ENCODE measurements around the gene CENPS. TPM values are rescaled to one million over a fixed set of nuclear protein-coding genes. Genes with fewer than 3 reads are reported as not detected.

CENPS gene
- total RNA-seq, 6 donors from 2014 or later: 1.4 to 23.0 (median 14.3) TPM

- H3K9me3 ChIP-seq: no peaks in the 10 kb centered on the region
- TF ChIP-seq EP300 (IDR thresholded peaks at IDR 0.05): no peak
- TF ChIP-seq POLR2A (IDR thresholded peaks at IDR 0.05): no peak
- TF ChIP-seq, protein P1, sequence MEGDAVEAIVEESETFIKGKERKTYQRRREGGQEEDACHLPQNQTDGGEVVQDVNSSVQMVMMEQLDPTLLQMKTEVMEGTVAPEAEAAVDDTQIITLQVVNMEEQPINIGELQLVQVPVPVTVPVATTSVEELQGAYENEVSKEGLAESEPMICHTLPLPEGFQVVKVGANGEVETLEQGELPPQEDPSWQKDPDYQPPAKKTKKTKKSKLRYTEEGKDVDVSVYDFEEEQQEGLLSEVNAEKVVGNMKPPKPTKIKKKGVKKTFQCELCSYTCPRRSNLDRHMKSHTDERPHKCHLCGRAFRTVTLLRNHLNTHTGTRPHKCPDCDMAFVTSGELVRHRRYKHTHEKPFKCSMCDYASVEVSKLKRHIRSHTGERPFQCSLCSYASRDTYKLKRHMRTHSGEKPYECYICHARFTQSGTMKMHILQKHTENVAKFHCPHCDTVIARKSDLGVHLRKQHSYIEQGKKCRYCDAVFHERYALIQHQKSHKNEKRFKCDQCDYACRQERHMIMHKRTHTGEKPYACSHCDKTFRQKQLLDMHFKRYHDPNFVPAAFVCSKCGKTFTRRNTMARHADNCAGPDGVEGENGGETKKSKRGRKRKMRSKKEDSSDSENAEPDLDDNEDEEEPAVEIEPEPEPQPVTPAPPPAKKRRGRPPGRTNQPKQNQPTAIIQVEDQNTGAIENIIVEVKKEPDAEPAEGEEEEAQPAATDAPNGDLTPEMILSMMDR (IDR thresholded peaks at IDR 0.05): no peak
- no peak for TF ChIP-seq POLR2AphosphoS5 (IDR thresholded peaks at IDR 0.05)
- ATAC-seq (ENCODE audit: low FRiP score in 2 of 2) (no peak), DNase-seq (no peak)
- 95 to 99% methylated on average over 5 of the region's 5 CpGs for WGBS, 2 donors
- peaks cover 0 to 14% (median 1%) of the 10 kb centered on the region in 4 donors for H3K36me3 ChIP-seq
- H3K4me3 ChIP-seq: no peak overlapping the region
- no peaks in the 10 kb centered on the region for H3K27me3 ChIP-seq
- peaks cover 0 to 12% (median 3%) of the 10 kb centered on the region in 4 donors for H3K4me1 ChIP-seq
- no peak overlapping the region for H3K27ac ChIP-seq
Measured at GRCh38 chr1:10440794-10441193, 10.6 kb downstream of the CENPS start.

GRCh38 chr1:10444248-10444647, 14.0 kb downstream of the CENPS start:
- ATAC-seq (ENCODE audit: low FRiP score in 2 of 2) (no peak), DNase-seq (no peak)
- Histone ChIP-seq H3K27me3 (no peaks in the 10 kb centered on the region), H3K4me1 (peaks cover 0 to 1% (median 0%) of the 10 kb centered on the region in 4 donors), H3K4me3 (no peak overlapping the region), H3K27ac (no peak overlapping the region), H3K9me3 (no peaks in the 10 kb centered on the region), H3K36me3 (peaks cover 0 to 14% (median 1%) of the 10 kb centered on the region in 4 donors)
- WGBS, 2 donors: 94 to 95% methylated on average over 6 of the region's 6 CpGs
- no peak for TF ChIP-seq EP300 (IDR thresholded peaks at IDR 0.05)
- TF ChIP-seq, protein P1 (IDR thresholded peaks at IDR 0.05): no peak
- TF ChIP-seq POLR2A (IDR thresholded peaks at IDR 0.05): no peak
- TF ChIP-seq POLR2AphosphoS5 (IDR thresholded peaks at IDR 0.05): no peak

DNA sequence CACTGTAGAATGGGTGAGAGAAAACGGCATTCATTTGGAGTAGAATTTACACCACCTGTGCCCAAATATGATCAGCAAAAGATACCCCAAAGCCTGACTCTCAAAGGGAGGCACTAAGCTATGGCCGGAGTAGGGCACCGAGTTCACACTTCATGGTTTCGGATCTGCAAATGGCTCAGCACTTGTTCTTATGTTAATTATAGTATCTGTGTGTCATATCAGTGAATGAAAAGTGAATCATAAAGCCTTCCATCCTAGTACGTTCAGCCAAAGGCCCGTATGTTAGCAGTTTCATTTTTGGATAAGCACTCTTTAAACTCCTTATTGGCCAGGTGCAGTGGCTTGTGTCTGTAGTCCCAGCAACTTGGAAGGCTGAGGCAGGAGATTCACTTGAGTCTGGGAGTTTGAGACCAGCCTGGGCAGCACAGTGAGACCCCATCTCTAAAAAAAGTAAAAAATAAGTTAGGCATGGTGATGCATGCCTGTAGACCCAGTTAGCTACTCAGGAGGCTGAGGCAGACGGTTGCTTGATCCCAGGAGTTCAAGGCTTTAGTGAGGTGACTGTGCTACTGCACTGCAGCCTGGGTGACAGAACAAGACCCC, 14.7 kb downstream of the CENPS start:
- Histone ChIP-seq H3K4me3 (no peak overlapping the region), H3K9me3 (no peaks in the 10 kb centered on the region), H3K27me3 (no peaks in the 10 kb centered on the region), H3K27ac (no peak overlapping the region), H3K36me3 (peaks cover 0 to 14% (median 1%) of the 10 kb centered on the region in 4 donors), H3K4me1 (no peaks in the 10 kb centered on the region)
- TF ChIP-seq POLR2AphosphoS5 (IDR thresholded peaks at IDR 0.05): no peak
- no peak for TF ChIP-seq POLR2A (IDR thresholded peaks at IDR 0.05)
- TF ChIP-seq EP300 (IDR thresholded peaks at IDR 0.05): no peak
- TF ChIP-seq, protein P1 (IDR thresholded peaks at IDR 0.05): no peak
- 93 to 94% methylated on average over 7 of the region's 7 CpGs for WGBS, 2 donors
- no peak for ATAC-seq (ENCODE audit: low FRiP score in 2 of 2)
- no peak for DNase-seq

DNA sequence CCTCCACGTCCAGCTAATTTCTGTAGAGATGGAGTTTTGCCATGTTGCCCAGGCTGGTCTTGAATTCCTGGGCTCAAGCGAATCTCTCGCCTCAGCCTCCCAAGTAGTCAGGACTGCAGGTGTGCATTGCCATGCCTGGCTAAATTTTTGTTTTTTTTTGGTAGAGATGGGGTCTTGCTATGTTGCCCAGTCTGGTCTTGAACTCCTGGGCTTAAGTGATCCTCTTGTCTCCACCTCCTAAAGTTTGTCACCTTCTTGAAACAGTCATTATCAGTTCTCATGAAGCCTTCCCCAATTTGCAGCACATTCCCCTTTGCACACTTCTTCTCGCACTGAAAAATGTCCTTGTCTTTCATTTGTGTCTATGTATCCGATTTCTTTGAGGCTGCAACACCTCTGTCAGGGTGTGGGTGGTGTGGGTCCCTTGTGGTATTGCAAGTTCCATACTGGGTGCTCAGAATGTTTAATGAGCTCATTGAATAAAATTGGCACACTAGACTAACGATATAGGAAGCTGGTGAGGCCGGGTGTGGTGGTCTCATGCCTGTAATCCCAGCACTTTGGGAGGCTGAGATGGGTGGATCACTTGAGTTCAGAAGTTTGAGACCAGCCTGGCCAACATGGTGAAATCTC, 16.7 kb downstream of the CENPS start:
- Histone ChIP-seq H3K4me1 (peaks cover 0 to 7% (median 2%) of the 10 kb centered on the region in 4 donors), H3K36me3 (peaks cover 0 to 7% (median 0%) of the 10 kb centered on the region in 4 donors), H3K4me3 (no peak overlapping the region), H3K27ac (no peak overlapping the region), H3K27me3 (no peaks in the 10 kb centered on the region), H3K9me3 (no peaks in the 10 kb centered on the region)
- TF ChIP-seq EP300 (IDR thresholded peaks at IDR 0.05) (no peak), POLR2A (IDR thresholded peaks at IDR 0.05) (no peak), POLR2AphosphoS5 (IDR thresholded peaks at IDR 0.05) (no peak)
- TF ChIP-seq, protein P1 (IDR thresholded peaks at IDR 0.05): no peak
- ATAC-seq (ENCODE audit: low FRiP score in 2 of 2): no peak
- WGBS, 2 donors: 92 to 99% methylated on average over 7 of the region's 7 CpGs
- DNase-seq: no peak

Measured in upper lobe of left lung (tissue), 6 donors.